Keratinocyte (primary cell): ENCODE measurements around the gene AKAIN1. TPM values are rescaled to one million over a fixed set of nuclear protein-coding genes. Genes with fewer than 3 reads are reported as not detected.

Source experiments
- DNase-seq: peaks from one replicate; pipeline ENCODE4 v3.0.0-alpha.2; 2011; ENCODE audit warnings: low read depth, missing footprints, low spot score
- FAIRE-seq: peaks from 2 replicates; lab custom pipeline; 2011; peaks lifted over from hg19 to GRCh38; lab: Jason Lieb, UNC
- H2AFZ ChIP-seq: 2 replicates; pipeline ENCODE4 v1.6.0; 2012; ENCODE audit warnings: low read length, control low read depth, inconsistent platforms; ENCODE audit not compliant: control insufficient read depth
- H3K27ac ChIP-seq: 2 replicates; pipeline ENCODE4 v1.5.1; 2011; ENCODE audit warnings: low read length; ENCODE audit not compliant: control insufficient read depth, insufficient read depth
- H3K27me3 ChIP-seq: 3 replicates; pipeline ENCODE4 v1.6.0; 2011; ENCODE audit warnings: low read length; ENCODE audit not compliant: control insufficient read depth, insufficient read depth; ENCODE audit errors: extremely low read depth
- H3K36me3 ChIP-seq, 2 experiments: 2 replicates in 1 of 2; 3 replicates in 1 of 2; pipeline ENCODE4 v1.5.1; 2011; ENCODE audit warnings: low read length in 2 of 2, mild to moderate bottlenecking in 1 of 2; ENCODE audit not compliant: control insufficient read depth in 2 of 2, insufficient read depth in 2 of 2; ENCODE audit errors: extremely low read depth in 1 of 2
- H3K4me1 ChIP-seq: 3 replicates; pipeline ENCODE4 v1.5.1; 2011; ENCODE audit warnings: low read length; ENCODE audit not compliant: control insufficient read depth, insufficient read depth; ENCODE audit errors: extremely low read depth
- H3K4me2 ChIP-seq: 3 replicates; pipeline ENCODE4 v1.6.0; 2011; ENCODE audit warnings: low read depth, low read length; ENCODE audit not compliant: control insufficient read depth, insufficient read depth; ENCODE audit errors: extremely low read depth
- H3K4me3 ChIP-seq, 3 experiments: fragments of 200-600 bp in 1 of 3; sonication (generic) in 1 of 3; 2 replicates in 2 of 3; 3 replicates in 1 of 3; pipeline ENCODE4 v1.5.1; 2011 to 2016; ENCODE audit warnings: low read length in 3 of 3, mild to moderate bottlenecking in 3 of 3, control low read depth in 2 of 3, inconsistent platforms in 1 of 3, low read depth in 1 of 3, mixed read lengths in 1 of 3, mixed run types in 1 of 3, moderate library complexity in 1 of 3; ENCODE audit not compliant: control insufficient read depth in 2 of 3, insufficient read depth in 2 of 3; ENCODE audit errors: extremely low read depth in 1 of 3
- H3K79me2 ChIP-seq: 2 replicates; pipeline ENCODE4 v1.6.0; 2012; ENCODE audit warnings: low read length; ENCODE audit not compliant: control insufficient read depth, insufficient read depth
- H3K9ac ChIP-seq: 3 replicates; pipeline ENCODE4 v1.6.0; 2011; ENCODE audit warnings: low read length; ENCODE audit not compliant: control insufficient read depth, insufficient read depth; ENCODE audit errors: extremely low read depth
- H3K9me1 ChIP-seq: 3 replicates; pipeline ENCODE4 v1.6.0; 2011; ENCODE audit warnings: low read length; ENCODE audit not compliant: control insufficient read depth, insufficient read depth; ENCODE audit errors: extremely low read depth
- H3K9me3 ChIP-seq: 2 replicates; pipeline ENCODE4 v1.5.1; 2012; ENCODE audit warnings: low read depth, low read length; ENCODE audit not compliant: control insufficient read depth
- H4K20me1 ChIP-seq: 3 replicates; pipeline ENCODE4 v1.6.0; 2011; ENCODE audit warnings: low read length; ENCODE audit not compliant: control insufficient read depth, insufficient read depth; ENCODE audit errors: extremely low read depth
- EZH2 ChIP-seq: IDR thresholded peaks from one replicate; pipeline ENCODE4 v1.6.1; 2012; ENCODE audit warnings: inconsistent platforms, mild to moderate bottlenecking, low read length, moderate library complexity
- dilution Hi-C: fragments of 300-500 bp; cut with MboI; formaldehyde crosslinking; loops from one replicate; pipeline ENCODE4 v1.7.0; 2020; ENCODE audit warnings: low sequenced_read_pairs; ENCODE audit not compliant: extremely low pct_ligation_motif_present
- polyA plus RNA-seq, 5 experiments: library from polyadenylated mRNA; depleted of rRNA in 3 of 5; stranded (reverse) in 3 of 5; stranded (forward) in 1 of 5; unstranded in 1 of 5; fragments of >200 nt; gene quantifications; 1 replicate in 1 of 5; 2 replicates in 3 of 5; 3 replicates in 1 of 5; pipeline versions ENCODE4 v1.2.1 to v1.2.3, GENCODE V29; 2011 to 2012; ENCODE audit warnings: missing spikeins in 2 of 5, low read depth in 1 of 5, low replicate concordance in 1 of 5
- TF ChIP-seq, protein P1 (sequence below), 3 experiments: IDR thresholded peaks in 1 of 3; conservative IDR thresholded peaks in 1 of 3; optimal IDR thresholded peaks in 1 of 3; 2 replicates in 2 of 3; 3 replicates in 1 of 3; pipeline versions ENCODE3 to v1.5.1; 2011; ENCODE audit warnings: low read length in 3 of 3, mild to moderate bottlenecking in 3 of 3, moderate library complexity in 2 of 3, control low read depth in 1 of 3, inconsistent platforms in 1 of 3; ENCODE audit not compliant: insufficient read depth in 2 of 3; ENCODE audit errors: extremely low read depth in 1 of 3

The AKAIN1 gene
- polyA plus RNA-seq, 1 donor (not counting 4 experiments of a cell fraction or from before 2014, with no cell fraction given) = not detected

DNA sequence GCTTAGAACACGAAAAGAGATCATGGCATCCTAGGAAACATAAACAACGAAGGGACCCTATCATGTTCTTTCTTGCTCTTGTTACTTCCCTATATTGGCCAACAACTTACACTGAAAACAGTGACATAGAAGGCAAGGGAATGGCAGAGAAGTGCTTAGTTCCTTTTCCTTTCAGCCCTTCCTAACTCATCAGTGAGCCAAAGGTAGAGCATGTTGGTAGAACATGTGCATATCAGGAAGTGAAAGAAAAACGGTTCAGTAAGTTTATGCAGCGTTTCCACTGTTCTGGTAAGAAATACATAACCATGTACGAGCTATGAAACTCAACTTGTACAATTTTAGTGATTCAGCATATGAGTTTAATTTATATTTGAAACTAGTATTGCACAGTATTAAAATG, 21.7 kb downstream of the AKAIN1 start:
- no peaks in the 10 kb centered on the region for H3K4me1 ChIP-seq
- H3K4me2 ChIP-seq = no peak overlapping the region
- no peaks in the 10 kb centered on the region for H3K36me3 ChIP-seq
- no peak for DNase-seq
- no peaks in the 10 kb centered on the region for H3K9me1 ChIP-seq
- dilution Hi-C loops = no loop called here
- H3K9me3 ChIP-seq = no peaks in the 10 kb centered on the region
- H3K27me3 ChIP-seq = no peaks in the 10 kb centered on the region
- H3K9ac ChIP-seq = no peak overlapping the region
- H4K20me1 ChIP-seq = no peaks in the 10 kb centered on the region
- FAIRE-seq = no peak
- TF ChIP-seq, protein P1, sequence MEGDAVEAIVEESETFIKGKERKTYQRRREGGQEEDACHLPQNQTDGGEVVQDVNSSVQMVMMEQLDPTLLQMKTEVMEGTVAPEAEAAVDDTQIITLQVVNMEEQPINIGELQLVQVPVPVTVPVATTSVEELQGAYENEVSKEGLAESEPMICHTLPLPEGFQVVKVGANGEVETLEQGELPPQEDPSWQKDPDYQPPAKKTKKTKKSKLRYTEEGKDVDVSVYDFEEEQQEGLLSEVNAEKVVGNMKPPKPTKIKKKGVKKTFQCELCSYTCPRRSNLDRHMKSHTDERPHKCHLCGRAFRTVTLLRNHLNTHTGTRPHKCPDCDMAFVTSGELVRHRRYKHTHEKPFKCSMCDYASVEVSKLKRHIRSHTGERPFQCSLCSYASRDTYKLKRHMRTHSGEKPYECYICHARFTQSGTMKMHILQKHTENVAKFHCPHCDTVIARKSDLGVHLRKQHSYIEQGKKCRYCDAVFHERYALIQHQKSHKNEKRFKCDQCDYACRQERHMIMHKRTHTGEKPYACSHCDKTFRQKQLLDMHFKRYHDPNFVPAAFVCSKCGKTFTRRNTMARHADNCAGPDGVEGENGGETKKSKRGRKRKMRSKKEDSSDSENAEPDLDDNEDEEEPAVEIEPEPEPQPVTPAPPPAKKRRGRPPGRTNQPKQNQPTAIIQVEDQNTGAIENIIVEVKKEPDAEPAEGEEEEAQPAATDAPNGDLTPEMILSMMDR (optimal IDR thresholded peaks at IDR 0.05 in 1 of 3, IDR thresholded peaks at IDR 0.05 in 1 of 3, conservative IDR thresholded peaks at IDR 0.05 in 1 of 3; ENCODE audit: extremely low read depth in 1 of 3, insufficient read depth in 2 of 3, low read length in 3 of 3) = no peak
- no peak overlapping the region for H3K27ac ChIP-seq
- H3K4me3 ChIP-seq = no peak overlapping the region
- H2AFZ ChIP-seq = no peak overlapping the region
- no peaks in the 10 kb centered on the region for H3K79me2 ChIP-seq

DNA sequence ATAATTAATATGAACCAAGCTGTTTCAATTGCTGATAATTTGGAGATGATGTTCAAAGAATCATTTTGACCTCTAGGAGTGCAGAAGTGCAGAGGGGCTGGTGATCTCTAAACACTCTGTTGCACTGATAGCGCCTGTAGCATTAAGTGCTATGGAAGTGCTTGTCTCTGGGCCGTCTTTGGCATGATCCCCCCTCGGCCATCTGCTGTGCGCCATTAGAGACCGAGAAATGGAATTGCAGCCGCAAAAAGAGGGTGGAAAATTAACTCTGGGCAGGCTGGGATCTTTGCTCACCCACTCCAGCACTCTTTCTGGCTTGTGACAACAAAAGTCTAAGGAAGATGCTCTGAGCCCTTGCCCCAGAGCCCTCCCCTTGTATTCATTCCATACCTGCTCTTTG, 23.4 kb downstream of the AKAIN1 start:
- no peaks in the 10 kb centered on the region for H3K27me3 ChIP-seq
- no peak overlapping the region for H3K4me3 ChIP-seq
- no peaks in the 10 kb centered on the region for H3K36me3 ChIP-seq
- H4K20me1 ChIP-seq = no peaks in the 10 kb centered on the region
- no peak overlapping the region for H3K9ac ChIP-seq
- H3K27ac ChIP-seq = no peak overlapping the region
- FAIRE-seq = no peak
- H3K9me3 ChIP-seq = no peaks in the 10 kb centered on the region
- H3K4me1 ChIP-seq = no peaks in the 10 kb centered on the region
- H3K4me2 ChIP-seq = no peak overlapping the region
- no peaks in the 10 kb centered on the region for H3K79me2 ChIP-seq
- H3K9me1 ChIP-seq = no peaks in the 10 kb centered on the region
- no peak for DNase-seq
- no peak overlapping the region for H2AFZ ChIP-seq
- dilution Hi-C loops = no loop called here
- TF ChIP-seq EZH2 = no peak
- TF ChIP-seq, protein P1 (optimal IDR thresholded peaks at IDR 0.05 in 1 of 3, IDR thresholded peaks at IDR 0.05 in 1 of 3, conservative IDR thresholded peaks at IDR 0.05 in 1 of 3; ENCODE audit: extremely low read depth in 1 of 3, insufficient read depth in 2 of 3, low read length in 3 of 3) = no peak
